ENCODE results near the gene CDK2.
A peak's percentile ranks its signal among the peaks of the same experiment; 100 is the strongest.
"Not testable (repeated sequence)": the region's sequence is repeated elsewhere in the genome, so short reads cannot be mapped to it uniquely, and the experiment has no call there.

CDK2 gene

GRCh38 chr12:55982319-55982936, 15.8 kb downstream of the CDK2 start:
- DNase-seq, result no peak

- no peak for DNase-seq
Measured at GRCh38 chr12:55983232-55983842, 16.7 kb downstream of the CDK2 start.

DNA sequence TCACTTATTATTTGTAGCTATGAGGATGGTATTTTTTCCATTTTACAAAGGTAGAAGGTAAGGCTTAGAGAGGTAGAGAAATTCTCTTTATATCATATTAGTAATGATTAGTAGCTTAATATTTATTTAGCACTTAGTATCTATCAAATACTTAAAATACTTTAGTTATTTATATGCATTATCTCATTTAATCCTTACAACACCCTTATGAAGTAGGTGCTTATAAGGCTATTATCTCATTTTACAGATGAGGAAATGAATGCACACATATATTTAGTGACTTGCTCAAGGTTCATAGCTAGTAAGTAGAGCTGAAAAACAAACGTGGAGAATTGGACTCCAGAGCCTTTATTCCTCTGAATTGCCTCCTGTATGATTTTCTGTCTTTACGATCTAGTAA, 18.2 kb downstream of the CDK2 start:
- no peak for DNase-seq

DNA sequence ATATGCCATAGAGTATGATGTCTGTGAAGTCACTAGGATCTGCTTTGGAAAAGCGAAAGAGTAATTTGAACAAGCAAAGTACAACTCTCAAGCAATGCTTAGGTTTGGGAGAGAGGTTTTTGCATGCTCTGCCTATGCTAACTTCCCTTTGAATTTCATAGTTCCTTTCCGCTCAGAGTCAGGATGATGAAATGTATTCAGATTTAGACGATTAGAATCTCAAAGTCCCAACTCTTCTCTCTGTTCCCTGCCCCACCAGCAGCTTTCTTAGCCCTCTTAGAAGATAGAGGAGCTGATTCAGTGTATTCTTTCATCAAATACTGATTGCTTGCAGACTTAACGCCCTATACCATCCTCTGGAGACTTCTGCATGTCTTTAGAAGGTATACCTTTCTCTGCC, 18.7 kb downstream of the CDK2 start:
- DNase-seq, result no peak

DNA sequence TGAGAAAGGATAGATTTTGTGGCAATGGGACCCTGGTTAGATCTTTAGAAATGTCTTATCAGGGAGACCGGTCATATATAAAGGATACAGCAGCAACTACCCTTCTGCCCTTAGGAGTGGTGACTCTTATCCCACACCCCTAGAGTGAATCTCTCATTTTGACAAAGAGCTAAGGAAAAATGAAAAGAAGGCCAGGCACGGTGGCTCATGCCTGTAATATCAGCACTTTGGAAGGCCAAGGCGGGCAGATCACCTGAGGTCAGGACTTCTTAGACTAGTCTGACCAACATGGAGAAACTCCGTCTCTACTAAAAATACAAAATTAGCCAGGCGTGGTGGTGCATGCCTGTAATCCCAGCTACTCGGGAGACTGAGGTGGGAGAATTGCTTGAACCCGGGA, 19.3 kb downstream of the CDK2 start:
- not testable (repeated sequence) for DNase-seq

DNA sequence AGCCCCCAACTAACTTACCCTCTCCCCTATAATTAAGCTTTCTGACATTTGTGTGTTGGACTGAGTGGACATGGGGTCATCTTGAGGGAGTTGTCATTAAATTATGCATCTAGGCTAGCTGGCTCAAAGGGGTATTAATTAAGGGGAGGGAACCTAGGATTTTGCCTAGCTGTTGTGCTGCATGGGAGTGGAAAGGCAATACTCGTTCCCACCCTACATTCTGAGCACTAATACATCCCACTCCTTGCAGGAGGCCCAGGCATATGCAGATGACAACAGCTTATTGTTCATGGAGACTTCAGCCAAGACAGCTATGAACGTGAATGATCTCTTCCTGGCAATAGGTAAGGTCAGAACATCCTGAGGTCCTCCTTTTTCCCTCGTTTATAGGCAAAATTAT, 24.5 kb downstream of the CDK2 start:
- no peak for DNase-seq

DNA sequence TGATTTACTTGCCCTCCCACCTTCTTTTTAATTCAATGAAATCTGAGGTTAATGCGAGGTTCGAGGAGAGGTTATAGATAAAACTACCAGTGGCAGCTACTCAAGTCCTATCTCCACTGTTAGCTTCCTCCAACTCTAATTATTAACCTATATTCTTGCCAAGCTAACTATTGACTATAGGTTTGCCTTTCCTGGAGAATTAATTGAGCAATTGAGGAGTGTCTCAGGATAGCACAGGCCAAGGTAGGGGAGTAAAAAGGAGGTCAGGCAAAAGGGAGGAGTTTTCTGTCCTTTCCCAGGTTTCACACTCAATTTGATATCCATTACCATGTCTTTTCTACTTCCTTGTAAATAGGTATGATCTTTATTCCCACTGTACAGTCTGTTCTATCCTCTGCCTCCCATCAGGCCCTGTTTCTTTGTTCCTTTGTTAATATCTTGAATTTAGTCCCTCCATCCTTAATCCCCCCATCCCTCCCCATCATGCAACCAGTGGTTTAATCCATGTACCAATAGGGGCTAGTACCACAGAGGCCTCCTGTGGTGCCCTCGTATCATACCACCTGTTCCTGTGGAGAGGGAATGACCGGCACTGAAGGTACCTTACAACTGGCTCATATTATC, 26.7 kb downstream of the CDK2 start:
- no peak for DNase-seq

GRCh38 chr12:55995366-55995765, 28.7 kb downstream of the CDK2 start:
- DNase-seq, result no peak

DNA sequence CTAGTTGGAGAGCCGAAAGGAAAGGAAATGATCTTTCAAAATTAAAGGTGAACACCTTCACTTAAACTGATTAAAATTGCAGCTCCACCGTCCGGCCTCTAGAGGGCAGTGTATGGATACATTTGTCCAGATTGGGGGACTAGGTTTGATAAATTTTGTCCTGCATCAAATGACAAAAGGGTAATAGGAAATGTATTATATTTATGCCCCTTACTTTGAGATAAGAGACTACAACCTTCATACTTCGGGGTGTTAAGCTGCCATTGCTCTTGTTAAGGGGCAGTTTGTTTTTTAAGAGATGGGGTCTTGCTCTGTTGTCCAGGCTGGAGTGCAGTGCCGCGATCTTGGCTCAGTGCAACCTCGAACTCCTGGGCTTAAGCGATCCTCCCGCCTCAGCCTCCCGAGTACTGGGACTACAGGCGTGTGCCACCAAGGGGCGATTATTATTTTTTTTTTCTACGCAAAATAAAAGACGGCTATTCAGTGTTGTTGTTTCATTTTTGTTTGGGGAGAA, 29.6 kb downstream of the CDK2 start:
- peak; percentile 67 for DNase-seq

- peak; percentile 84 for DNase-seq
Measured at GRCh38 chr12:55996715-55997534, 30.3 kb downstream of the CDK2 start, which contains the start of gene SUOX. TSS of gene SUOX (plus strand) at chr12:55997276. CDS start at chr12:56002222, 4,946 bp downstream.

DNA sequence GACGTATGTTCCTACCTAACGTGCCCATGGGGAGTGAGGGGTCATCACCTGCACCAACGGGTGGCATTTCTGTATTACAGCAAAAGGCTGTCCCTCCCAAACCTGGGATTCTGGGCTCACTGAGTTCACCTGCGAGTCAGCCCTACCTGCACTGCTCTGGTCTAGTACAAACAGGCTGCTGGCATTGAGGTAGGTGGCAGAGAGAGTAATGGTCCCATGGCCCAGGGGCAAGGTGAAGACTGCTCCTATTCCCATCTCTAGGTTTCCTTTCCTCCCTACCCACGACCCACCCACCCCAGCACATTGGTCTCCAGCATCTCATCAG, 30.9 kb downstream of the CDK2 start:
- DNase-seq, result no peak

- DNase-seq, result not testable (repeated sequence)
Measured at GRCh38 chr12:55999522-55999921, 32.9 kb downstream of the CDK2 start.

DNA sequence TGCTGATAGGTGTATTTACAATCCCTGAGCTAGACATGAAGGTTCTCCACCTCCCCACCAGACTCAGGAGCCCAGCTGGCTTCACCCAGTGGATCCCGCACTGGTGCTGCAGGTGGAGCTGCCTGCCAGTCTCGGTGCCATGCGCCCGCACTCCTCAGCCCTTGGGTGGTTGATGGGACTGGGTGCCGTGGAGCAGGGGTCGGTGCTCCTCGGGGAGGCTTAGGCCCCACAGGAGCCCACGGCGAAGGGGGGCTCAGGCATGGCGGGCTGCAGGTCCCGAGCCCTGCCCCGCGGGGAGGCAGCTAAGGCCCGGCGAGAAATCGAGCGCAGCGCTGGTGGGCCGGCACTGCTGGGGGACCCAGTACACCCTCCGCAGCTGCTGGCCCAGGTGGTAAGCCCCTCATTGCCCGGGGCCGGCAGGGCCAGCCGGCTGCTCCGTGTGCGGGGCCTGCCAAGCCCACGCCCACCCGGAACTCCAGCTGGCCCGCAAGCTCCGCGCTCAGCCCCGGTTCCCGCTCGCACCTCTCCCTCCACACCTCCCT, 33.4 kb downstream of the CDK2 start:
- not testable (repeated sequence) for DNase-seq

- no peak for DNase-seq
Measured at GRCh38 chr12:56001487-56002100, 35.0 kb downstream of the CDK2 start.

DNA sequence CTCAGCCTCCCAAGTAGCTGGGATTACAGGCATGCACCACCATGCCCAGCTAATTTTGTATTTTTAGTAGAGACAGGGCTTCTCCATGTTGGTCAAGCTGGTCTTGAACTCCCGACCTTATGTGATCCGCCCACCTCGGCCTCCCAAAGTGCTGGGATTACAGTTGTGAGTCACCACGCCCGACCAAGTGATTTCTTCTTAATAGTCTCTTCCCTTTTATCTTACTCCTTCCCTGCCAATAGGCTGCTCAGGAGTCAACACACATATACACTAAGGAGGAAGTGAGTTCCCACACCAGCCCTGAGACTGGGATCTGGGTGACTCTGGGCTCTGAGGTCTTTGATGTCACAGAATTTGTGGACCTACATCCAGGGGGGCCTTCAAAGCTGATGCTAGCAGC, 36.7 kb downstream of the CDK2 start:
- DNase-seq, result not testable (repeated sequence)

GRCh38 chr12:56004211-56004610, 37.6 kb downstream of the CDK2 start:
- DNase-seq, result no peak

GRCh38 chr12:56007564-56008559, 41.2 kb downstream of the CDK2 start:
- DNase-seq, result peak; percentile 49

DNA sequence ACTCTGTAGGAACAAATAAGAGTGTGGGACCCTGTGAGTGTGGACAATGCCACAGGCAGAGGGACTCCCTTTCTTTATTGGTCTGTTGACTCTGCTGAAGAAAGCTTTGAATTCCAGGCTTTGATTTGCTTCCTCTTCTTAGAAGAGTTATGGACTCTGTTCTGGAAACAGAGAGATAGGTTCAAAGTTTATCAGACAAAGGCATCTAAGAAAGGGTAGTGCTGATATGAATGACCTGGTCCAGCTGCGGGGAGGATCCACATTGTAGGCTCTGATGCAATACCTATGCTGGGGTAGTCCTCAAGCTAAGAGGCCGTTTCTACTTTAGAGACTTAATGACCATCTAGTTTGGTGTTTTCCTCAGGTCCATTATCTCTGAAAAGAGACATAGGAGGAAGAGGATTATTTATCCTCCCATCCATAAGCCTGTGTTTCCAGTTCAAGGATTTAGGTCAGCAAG, 43.5 kb downstream of the CDK2 start:
- no peak for DNase-seq

GRCh38 chr12:56011509-56012090, 45.0 kb downstream of the CDK2 start:
- DNase-seq, result no peak

GRCh38 chr12:56013482-56013881, 46.9 kb downstream of the CDK2 start:
- DNase-seq, result no peak

DNA sequence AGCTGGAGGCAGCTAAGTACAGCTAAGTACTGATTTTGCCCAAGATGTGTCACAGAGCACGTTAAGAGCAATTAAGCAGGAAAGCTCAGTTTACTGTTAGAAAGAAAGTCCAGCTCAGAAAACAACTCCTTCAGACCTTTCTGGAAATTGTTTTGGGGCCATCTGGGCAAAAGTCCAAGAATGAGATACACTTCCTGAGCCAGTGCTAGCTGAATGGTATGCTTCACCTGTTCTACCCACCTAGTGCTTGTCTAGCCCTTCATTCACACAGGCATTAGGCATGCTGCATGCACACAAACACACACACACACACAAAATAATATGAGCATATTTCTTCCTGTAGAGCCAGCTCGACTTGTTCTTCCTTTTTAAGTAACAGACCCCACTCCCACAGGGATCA, 47.6 kb downstream of the CDK2 start:
- DNase-seq, result no peak
